DOHH2 (cell line): ENCODE measurements around the gene DOCK1.

ENCODE experiments used
- EZH2phosphoT487 ChIP-seq: fragments of 200-600 bp; sonication (generic); IDR thresholded peaks from 2 replicates; pipeline ENCODE4 v1.6.1; 2017; ENCODE audit warnings: borderline replicate concordance, mild to moderate bottlenecking, antibody characterized with exemption, low read length, moderate library complexity, mixed read lengths
- TF ChIP-seq, protein P1 (sequence below): fragments of 200-600 bp; sonication (generic); IDR thresholded peaks from one replicate; pipeline ENCODE4 v1.5.1; 2014; ENCODE audit warnings: antibody characterized with exemption, mild to moderate bottlenecking, low read depth, low read length; ENCODE audit not compliant: poor library complexity, severe bottlenecking

DNA sequence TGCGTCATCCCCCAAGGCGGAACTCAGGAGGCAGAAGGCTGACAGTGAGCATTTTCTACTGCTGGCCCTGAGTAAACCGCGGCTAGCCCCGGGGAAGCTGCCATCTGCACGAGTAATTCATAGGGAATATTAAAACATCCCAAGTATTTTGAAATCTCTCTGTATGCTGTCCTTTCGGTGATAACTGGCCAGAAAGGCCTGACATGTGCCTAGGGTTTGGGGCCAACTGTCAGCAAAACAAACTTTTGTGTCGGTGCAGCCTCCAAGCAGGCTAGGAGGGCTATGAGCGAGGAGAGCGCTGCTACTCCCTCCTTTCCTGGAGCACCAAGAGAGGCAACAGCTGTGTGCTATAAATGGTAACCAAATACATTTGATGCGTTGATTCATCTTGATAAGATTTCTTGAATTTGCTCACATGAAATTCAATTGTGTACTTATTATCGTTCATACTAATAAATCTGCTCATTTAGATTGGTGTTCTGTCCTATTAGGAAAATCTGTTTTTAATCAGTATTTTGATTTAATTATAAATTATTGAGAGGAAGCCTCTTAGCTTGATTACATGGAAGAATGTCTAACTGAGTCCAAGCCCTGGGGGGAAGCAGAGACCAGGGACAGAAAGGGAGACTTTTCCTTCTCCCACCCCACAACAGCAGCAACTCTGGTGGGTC, 519.5 kb downstream of the DOCK1 start:
- TF ChIP-seq, protein P1, sequence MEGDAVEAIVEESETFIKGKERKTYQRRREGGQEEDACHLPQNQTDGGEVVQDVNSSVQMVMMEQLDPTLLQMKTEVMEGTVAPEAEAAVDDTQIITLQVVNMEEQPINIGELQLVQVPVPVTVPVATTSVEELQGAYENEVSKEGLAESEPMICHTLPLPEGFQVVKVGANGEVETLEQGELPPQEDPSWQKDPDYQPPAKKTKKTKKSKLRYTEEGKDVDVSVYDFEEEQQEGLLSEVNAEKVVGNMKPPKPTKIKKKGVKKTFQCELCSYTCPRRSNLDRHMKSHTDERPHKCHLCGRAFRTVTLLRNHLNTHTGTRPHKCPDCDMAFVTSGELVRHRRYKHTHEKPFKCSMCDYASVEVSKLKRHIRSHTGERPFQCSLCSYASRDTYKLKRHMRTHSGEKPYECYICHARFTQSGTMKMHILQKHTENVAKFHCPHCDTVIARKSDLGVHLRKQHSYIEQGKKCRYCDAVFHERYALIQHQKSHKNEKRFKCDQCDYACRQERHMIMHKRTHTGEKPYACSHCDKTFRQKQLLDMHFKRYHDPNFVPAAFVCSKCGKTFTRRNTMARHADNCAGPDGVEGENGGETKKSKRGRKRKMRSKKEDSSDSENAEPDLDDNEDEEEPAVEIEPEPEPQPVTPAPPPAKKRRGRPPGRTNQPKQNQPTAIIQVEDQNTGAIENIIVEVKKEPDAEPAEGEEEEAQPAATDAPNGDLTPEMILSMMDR, result no peak
- TF ChIP-seq EZH2phosphoT487, result no peak
